CD4-positive, alpha-beta T cell treated with Interleukin-2 at 100 ng/mL for 4 hours (primary cell): Measurements from ENCODE around the gene NCEH1.

ENCODE experiments used
- DNase-seq: peaks from one replicate; pipeline ENCODE4 v3.0.0-alpha.2; 2020; ENCODE audit warnings: low spot score

Gene NCEH1

DNA sequence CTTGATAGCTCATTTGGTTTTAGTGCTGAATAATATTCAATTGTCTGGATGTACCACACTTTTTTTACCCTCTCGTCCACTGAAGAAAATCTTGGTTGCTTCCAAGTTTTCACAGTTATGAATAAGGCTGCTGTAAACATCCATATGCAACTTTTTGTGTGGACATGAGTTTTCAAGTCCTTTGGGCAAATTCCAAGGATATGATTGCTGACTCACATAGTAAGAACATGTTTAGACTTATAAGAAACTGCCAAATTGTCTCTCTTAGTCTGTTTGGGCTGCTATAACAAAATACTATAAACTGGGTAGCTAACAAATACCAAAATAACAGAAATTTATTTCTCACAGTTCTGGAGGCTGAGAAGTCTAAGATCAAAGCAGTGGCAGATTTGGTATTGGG, 128.2 kb downstream of the NCEH1 start:
- no peak for DNase-seq

DNA sequence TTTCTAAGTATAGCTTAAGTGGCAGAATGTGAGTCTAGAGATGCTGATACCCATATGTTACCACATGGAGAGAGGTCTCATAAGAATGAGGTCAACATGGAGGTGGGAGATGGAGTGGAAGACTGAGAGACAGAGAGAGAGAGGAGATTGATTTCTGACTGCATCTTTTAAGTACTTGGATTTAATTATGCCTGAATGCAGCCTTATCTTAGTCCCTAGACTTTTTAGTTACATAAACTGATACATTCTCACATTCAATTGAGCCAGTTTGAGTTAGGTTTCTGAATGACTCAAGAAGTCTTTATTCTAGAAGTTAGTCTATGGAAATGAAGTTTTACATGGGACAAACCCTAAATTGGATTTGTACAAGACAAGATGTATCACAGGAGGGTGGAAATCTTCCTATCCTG, 129.1 kb downstream of the NCEH1 start:
- DNase-seq = no peak

DNA sequence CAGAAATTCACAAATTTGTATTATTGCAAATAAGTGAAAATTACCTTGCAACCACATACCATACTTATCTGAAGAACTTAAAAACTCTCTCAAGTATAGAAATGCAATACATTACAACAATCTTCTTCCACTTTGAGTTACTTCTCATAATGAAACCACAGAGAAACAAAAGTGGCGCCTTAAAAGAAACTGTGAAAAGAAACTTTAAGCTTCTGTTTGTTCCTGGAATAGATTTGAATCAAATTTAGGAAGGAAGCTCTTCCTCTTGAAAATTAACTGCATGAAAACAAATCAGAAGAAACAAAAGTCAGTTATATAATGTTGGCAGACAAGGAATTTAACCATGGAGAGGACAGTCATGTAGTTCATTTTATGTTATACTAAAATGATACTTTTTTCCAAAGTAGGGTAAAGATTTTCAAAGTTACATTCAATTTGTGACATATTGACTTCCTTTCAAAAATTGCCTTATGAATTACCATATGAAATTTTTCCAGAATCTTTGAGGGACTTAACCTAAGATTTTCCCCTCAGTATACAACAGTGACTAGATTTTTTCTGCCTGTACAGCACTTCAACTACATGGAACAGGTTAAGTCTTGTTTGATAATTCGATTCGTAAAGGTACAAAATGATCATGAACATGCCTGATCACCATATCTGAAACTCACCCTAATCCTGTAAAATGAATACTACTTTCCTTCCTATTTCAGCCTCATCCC, 130.0 kb downstream of the NCEH1 start:
- peak; percentile 42 for DNase-seq
